ENCODE results near the gene DMTF1.

DNA sequence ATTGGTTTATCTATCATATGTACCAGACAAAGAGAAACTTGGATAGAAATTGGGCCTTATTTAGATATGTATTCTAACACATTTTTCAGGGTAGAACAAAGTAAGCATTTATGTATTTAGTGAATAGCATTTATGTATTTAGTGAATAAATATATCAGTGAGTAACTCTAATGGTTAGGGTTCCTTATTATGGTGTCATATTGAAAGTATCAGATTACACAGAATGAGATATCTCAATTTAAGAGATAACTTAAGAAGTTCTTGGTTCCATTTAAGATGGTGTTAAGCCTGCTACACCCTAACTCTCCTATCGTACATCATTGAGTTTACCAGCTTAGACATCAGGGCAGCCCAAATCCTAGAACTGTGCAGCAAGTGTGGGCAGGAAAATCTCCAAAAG lies 35.9 kb upstream of the DMTF1 start:
- TF ChIP-seq, protein P1, sequence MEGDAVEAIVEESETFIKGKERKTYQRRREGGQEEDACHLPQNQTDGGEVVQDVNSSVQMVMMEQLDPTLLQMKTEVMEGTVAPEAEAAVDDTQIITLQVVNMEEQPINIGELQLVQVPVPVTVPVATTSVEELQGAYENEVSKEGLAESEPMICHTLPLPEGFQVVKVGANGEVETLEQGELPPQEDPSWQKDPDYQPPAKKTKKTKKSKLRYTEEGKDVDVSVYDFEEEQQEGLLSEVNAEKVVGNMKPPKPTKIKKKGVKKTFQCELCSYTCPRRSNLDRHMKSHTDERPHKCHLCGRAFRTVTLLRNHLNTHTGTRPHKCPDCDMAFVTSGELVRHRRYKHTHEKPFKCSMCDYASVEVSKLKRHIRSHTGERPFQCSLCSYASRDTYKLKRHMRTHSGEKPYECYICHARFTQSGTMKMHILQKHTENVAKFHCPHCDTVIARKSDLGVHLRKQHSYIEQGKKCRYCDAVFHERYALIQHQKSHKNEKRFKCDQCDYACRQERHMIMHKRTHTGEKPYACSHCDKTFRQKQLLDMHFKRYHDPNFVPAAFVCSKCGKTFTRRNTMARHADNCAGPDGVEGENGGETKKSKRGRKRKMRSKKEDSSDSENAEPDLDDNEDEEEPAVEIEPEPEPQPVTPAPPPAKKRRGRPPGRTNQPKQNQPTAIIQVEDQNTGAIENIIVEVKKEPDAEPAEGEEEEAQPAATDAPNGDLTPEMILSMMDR (IDR thresholded peaks at IDR 0.05; ENCODE audit: borderline replicate concordance, extremely low read depth, low read length, poor library complexity, severe bottlenecking), result no peak
- TF ChIP-seq EZH2 (IDR thresholded peaks at IDR 0.05; ENCODE audit: borderline replicate concordance, low read depth, low read length, severe bottlenecking), result no peak

Measured in DND-41 (cell line).